Motor neuron (in vitro differentiated cells): ENCODE results near the gene CEP55. TPM values are rescaled to one million over a fixed set of nuclear protein-coding genes. Genes with fewer than 3 reads are reported as not detected.

Experiments
- ATAC-seq, 8 experiments: fragments of 200-7000 bp; cut with Tn5 transposase; replicated peaks in 6 of 8; 2 replicates each; pipeline ENCODE4 v1.8.0; 2021; ENCODE audit warnings: mild to moderate bottlenecking in 8 of 8, moderate library complexity in 8 of 8
- H3K27ac ChIP-seq, 2 donors: fragments of 250-450 bp; sonication (Bioruptor Pico); 2 replicates each; pipeline ENCODE4 v1.9.0; 2021; ENCODE audit warnings: antibody characterized with exemption in 2 of 2, mild to moderate bottlenecking in 2 of 2, moderate library complexity in 1 of 2
- H3K4me1 ChIP-seq, 2 donors: fragments of 250-450 bp; sonication (Bioruptor Pico); replicated peaks in 1 of 2; 2 replicates each; pipeline ENCODE4 v1.6.1; 2021; ENCODE audit warnings: antibody characterized with exemption in 2 of 2, mild to moderate bottlenecking in 2 of 2, moderate library complexity in 1 of 2
- H3K4me3 ChIP-seq, 5 donors: fragments of 250-450 bp; sonication (Bioruptor Pico); 2 replicates each; pipeline ENCODE4 v1.9.0; 2021; ENCODE audit warnings: antibody characterized with exemption in 5 of 5, mild to moderate bottlenecking in 5 of 5, moderate library complexity in 4 of 5
- WGBS, 10 experiments: fragments of 450-650 bp; shearing (Covaris generic); methylation state at CpG; one replicate each; pipeline ENCODE4 v1.0.0; 2022; 5-methylcytosine and 5-hydroxymethylcytosine counted together
- in situ Hi-C, 9 experiments: fragments of 400-800 bp; cut with MboI; loops; one replicate each; pipeline ENCODE4 v1.15.0; 2021; ENCODE audit warnings: low sequenced_read_pairs in 9 of 9, low pct_unique_long_range_greater_than_20kb in 2 of 9; ENCODE audit not compliant: unreplicated experiment in 9 of 9
- total RNA-seq, 8 experiments: library from RNA; unstranded; fragments of 300-600 nt; gene quantifications; 2 replicates each; pipeline versions ENCODE4 v1.2.3 to v1.2.4, GENCODE V29; 2022

The CEP55 gene
- 10 to 100 TPM in 3 of 8 experiments, 1 to 10 TPM in 2, under 1 TPM in 3; 0.36 to 21.1 (median 1.4) TPM for total RNA-seq

- 0 to 5% (median 0%) methylated on average over 1 to 13 of the region's 68 CpGs; no CpG with 5 or more reads in 4 of the 10 experiments for WGBS, 10 experiments
- in situ Hi-C loops = loop anchor here in 3 of 9 experiments (25.0 kb wide), 2 partner anchors 109 to 409 kb away; no protein-coding TSS in a partner anchor
- Histone ChIP-seq H3K4me3 (peak within 1 kb of the TSS; percentile 43 to 72 (median 62)), H3K27ac (no peak within 1 kb of the TSS), H3K4me1 (peaks cover 0 to 2% of the 10 kb centered on the region in 2 donors)
- ATAC-seq = peak; percentile 98 to 100 (median 99)
Measured at GRCh38 chr10:93496322-93497041, at the start of gene CEP55. CEP55 (plus strand) TSS chr10:93496612; CDS start chr10:93500052, 3,440 bp downstream.

- Histone ChIP-seq H3K27ac (no peak overlapping the region), H3K4me1 (peaks cover 10 to 18% of the 10 kb centered on the region in 2 donors), H3K4me3 (no peak overlapping the region)
- in situ Hi-C loops = no loop called here
- ATAC-seq = no peak
- 0 to 100% (median 70%) methylated on average over 1 to 5 of the region's 6 CpGs; no CpG with 5 or more reads in 2 of the 10 experiments for WGBS, 10 experiments
Measured at GRCh38 chr10:93447019-93447418, 49.4 kb upstream of the CEP55 start.

GRCh38 chr10:93447970-93448369, 48.4 kb upstream of the CEP55 start:
- ATAC-seq = no peak
- Histone ChIP-seq H3K4me3 (no peak overlapping the region), H3K27ac (no peak overlapping the region), H3K4me1 (peaks cover 10 to 18% of the 10 kb centered on the region in 2 donors)
- 40 to 67% (median 42%) methylated on average over 1 to 2 of the region's 3 CpGs; no CpG with 5 or more reads in 7 of the 10 experiments for WGBS, 10 experiments
- in situ Hi-C loops = no loop called here

DNA sequence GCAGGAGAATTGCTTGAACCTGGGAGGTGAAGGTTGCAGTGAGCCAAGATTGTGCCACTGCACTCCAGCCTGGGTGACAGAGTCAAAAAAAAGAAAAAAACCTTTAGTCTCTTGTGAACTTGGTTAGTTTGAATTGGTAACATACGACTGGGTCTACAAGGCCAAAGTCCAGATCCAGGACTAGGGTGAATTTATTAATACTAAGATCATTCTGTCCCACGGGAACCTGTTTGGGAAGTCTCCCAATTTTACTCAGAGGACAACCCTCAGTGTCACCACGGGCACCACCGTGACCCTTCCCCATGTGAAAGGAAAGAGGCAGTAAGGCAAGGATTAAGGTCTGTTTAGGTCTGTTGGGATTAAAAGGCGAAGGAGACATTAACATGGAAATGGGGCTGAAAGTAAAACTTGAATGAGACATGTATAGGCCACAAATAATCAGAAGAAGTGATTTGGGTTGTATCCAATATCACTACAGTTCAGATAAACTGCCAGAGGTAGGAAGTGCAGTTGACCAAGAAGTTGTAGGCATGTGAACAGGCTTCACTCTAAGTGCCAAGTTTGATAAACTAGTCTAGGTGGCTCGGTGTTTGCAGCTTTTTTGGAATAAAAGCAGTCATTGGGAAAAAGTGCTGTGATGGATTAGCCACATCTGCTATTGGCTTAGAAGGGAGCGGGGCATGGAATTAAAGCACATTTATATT, 45.0 kb upstream of the CEP55 start:
- Histone ChIP-seq H3K27ac (no peak overlapping the region), H3K4me3 (no peak overlapping the region), H3K4me1 (peaks cover 0 to 2% of the 10 kb centered on the region in 2 donors)
- no peak for ATAC-seq
- 50 to 100% (median 79%) methylated on average over 2 to 7 of the region's 7 CpGs for WGBS, 10 experiments
- in situ Hi-C loops = no loop called here

DNA sequence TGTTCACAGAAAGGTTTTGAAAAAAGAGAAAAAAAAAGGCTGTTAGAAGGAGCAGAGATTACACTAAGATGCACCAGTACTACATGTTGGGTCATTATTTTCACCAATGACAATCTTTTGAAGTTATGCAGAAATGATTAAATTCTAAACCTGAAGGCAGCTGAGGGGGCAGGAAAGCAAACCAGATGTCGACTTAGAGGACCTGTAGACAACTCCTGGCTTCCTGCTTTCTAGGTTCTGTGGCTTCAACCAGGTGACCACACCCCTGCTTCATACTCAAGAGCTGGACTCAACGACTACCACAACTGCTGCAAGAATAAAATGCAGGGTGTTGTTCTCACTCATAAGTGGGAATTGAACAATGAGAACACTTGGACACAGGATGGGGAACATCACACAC, 44.3 kb upstream of the CEP55 start:
- Histone ChIP-seq H3K4me3 (no peak overlapping the region), H3K4me1 (peaks cover 0 to 4% of the 10 kb centered on the region in 2 donors), H3K27ac (no peak overlapping the region)
- ATAC-seq = peak in 1 of 8 experiments; percentile 30
- in situ Hi-C loops = no loop called here
- WGBS, 10 experiments = 20 to 71% (median 61%) methylated on average over 1 to 2 of the region's 2 CpGs; no CpG with 5 or more reads in 7 of the 10 experiments

DNA sequence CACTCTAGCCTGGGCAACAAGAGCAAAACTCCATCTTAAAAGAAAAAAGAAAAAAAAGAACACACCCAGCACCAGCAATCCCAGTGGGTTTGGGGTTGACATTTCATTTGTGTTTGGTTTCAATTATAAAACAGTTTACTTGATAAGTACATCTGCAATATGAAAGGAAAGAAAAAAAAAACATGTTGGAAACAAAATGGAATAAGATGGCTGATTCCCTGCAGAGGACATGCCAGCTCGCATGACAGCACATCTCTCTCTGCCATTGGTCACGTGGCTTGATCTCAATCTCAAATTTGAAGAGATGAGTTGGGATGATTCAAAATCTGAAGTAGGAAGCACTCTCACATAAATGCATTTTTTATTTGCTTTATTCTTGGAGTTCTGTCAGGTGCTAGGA, 42.3 kb upstream of the CEP55 start:
- Histone ChIP-seq H3K4me3 (no peak overlapping the region), H3K27ac (no peak overlapping the region), H3K4me1 (peaks cover 0 to 7% of the 10 kb centered on the region in 2 donors)
- WGBS, 10 experiments = 14 to 100% (median 89%) methylated on average over 1 to 2 of the region's 2 CpGs; no CpG with 5 or more reads in 2 of the 10 experiments
- in situ Hi-C loops = no loop called here
- ATAC-seq = no peak

DNA sequence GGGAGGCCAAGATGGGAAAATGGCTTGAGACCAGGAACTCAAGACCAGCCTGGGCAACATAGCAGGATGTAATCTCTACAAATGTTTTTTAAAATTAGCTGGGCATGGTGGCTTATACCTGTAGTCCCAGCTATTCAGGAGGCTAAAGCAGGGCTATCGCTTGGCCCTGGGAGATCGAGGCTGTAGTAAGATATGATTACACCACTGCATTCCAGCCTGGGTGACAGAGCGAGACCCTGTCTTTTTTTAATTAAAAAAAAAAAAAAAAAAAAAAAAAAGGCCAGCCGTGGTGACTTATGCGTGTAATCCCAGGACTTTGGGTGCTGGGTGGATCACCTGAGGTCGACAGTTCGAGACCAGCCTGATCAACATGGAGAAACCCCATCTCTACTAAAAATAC, 41.7 kb upstream of the CEP55 start:
- ATAC-seq = no peak
- Histone ChIP-seq H3K4me1 (peaks cover 0 to 7% of the 10 kb centered on the region in 2 donors), H3K27ac (no peak overlapping the region), H3K4me3 (no peak overlapping the region)
- 84 to 100% (median 99%) methylated on average over 1 to 7 of the region's 7 CpGs; no CpG with 5 or more reads in 2 of the 10 experiments for WGBS, 10 experiments
- in situ Hi-C loops = no loop called here

GRCh38 chr10:93456480-93456879, 39.9 kb upstream of the CEP55 start:
- Histone ChIP-seq H3K4me3 (no peak overlapping the region), H3K27ac (no peak overlapping the region), H3K4me1 (peaks cover 0 to 7% of the 10 kb centered on the region in 2 donors)
- in situ Hi-C loops = no loop called here
- 21 to 100% (median 84%) methylated on average over 2 to 7 of the region's 7 CpGs; no CpG with 5 or more reads in 2 of the 10 experiments for WGBS, 10 experiments
- peak in 3 of 8 experiments; percentile 1 to 30 (median 20) for ATAC-seq

- WGBS, 10 experiments = 71 to 100% (median 91%) methylated on average over 2 to 8 of the region's 8 CpGs
- in situ Hi-C loops = no loop called here
- ATAC-seq = no peak
- H3K4me1 ChIP-seq = peaks cover 0 to 7% of the 10 kb centered on the region in 2 donors
- H3K4me3 ChIP-seq = no peak overlapping the region
- no peak overlapping the region for H3K27ac ChIP-seq
Measured at GRCh38 chr10:93457511-93457910, 38.9 kb upstream of the CEP55 start.

GRCh38 chr10:93458821-93459257, 37.6 kb upstream of the CEP55 start:
- Histone ChIP-seq H3K4me3 (no peak overlapping the region), H3K27ac (no peak overlapping the region), H3K4me1 (peaks cover 0 to 7% of the 10 kb centered on the region in 2 donors)
- WGBS, 10 experiments = 0 to 71% methylated on average over 1 of the region's 6 CpGs; no CpG with 5 or more reads in 8 of the 10 experiments
- ATAC-seq = peak; percentile 87 to 97 (median 92)
- in situ Hi-C loops = no loop called here

DNA sequence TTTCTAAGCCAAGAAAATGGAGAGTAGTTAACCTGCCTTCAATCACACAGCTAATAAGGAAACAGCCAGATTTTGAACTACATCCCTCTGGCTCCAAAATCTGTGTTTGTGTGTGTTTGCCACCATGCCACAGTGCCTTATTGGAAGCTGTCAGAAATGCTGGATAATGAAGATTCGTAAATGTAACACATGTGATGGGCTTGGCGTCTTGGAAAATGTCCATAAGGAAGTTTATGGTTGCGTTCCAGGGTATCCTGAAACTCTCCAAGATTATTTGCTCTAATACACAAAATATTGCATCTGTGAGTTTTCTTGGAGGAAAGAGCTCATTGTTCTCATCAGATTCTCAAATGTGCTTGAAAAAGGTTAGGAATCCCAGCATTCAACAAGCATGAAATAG, 36.9 kb upstream of the CEP55 start:
- Histone ChIP-seq H3K4me1 (peaks cover 0 to 7% of the 10 kb centered on the region in 2 donors), H3K27ac (no peak overlapping the region), H3K4me3 (no peak overlapping the region)
- WGBS, 10 experiments = 0 to 100% (median 56%) methylated on average over 1 to 3 of the region's 3 CpGs; no CpG with 5 or more reads in 2 of the 10 experiments
- no peak for ATAC-seq
- in situ Hi-C loops = no loop called here

DNA sequence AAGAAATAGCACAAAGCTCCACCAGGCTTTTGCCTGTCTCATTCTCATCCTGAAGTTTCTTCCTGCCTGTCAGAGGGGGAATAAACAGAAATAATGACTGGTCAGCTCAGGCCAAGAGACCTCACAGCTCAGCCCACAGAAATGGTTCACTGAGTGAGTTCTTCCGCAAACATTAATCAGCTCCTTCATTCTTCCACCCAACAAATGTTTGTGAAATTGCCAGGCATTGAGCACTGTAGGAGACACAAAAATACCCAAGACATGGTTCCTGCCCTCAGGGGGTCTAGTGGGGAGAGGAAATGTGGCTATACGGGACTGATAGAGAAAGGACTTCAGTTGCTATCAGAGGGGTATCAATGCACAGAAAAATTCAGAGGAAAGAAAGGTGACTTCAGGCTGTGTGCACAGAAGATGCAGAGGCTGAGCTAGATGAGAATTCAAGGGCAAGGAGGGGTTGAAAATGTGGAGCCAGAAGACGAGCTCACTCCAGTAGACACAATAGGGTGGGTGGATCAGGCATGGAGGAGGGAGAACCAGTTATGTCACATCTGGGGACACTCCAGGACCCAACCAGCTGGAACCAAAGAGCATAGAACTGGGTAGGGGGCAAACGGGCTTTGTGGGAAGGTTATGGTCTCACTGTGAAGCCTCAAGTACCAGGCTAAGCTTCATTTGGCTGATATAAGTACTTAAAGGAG, 35.2 kb upstream of the CEP55 start:
- Histone ChIP-seq H3K4me3 (no peak overlapping the region), H3K4me1 (peaks cover 0 to 6% of the 10 kb centered on the region in 2 donors), H3K27ac (no peak overlapping the region)
- in situ Hi-C loops = no loop called here
- no peak for ATAC-seq
- WGBS, 10 experiments = 20 to 82% (median 75%) methylated on average over 1 to 4 of the region's 4 CpGs; no CpG with 5 or more reads in 3 of the 10 experiments
